Ovary (tissue), 3 donors: ENCODE data around the gene ATP8B4.

Experiments
- CTCF ChIP-seq, 3 donors: fragments of 450-650 bp in 2 of 3; fragments of 200-600 bp in 1 of 3; IDR thresholded peaks; one replicate each; pipeline versions ENCODE4 v1.5.1 to v1.8.0; 2016 to 2022; ENCODE audit warnings: antibody characterized with exemption in 3 of 3, mild to moderate bottlenecking in 1 of 3
- POLR2A ChIP-seq: fragments of 450-650 bp; IDR thresholded peaks from one replicate; pipeline ENCODE4 v1.6.1; 2017; ENCODE audit warnings: antibody characterized with exemption, mild to moderate bottlenecking, moderate library complexity
- donor health status: DM: no; HTN: no; CAD: no.

DNA sequence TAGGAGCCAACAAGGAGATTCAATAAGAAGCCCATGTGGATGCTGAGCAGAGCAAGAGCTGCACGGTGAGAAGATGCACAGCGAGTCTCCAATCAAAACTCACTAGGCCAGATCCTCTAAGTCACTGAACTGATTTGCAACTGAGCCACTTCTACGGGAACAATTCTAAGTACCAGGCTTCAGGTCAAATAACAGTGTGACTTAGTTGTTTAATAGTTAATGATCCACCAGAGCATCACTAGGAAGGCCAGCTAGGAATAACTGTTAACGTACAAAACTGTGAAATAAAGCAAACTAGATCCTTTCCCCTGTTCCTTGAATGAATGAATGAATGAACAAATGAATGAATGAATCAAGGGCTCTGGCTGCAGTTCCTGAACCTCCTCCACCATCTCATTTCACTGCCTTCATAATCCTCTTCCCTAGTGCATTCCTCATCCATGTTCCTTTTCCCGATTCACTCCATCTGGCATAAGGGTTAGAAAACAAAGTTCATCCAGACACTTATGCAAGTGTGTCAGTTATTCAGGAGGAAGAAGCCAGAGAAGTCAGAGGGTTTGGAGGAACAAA lies 59.7 kb downstream of the ATP8B4 start:
- TF ChIP-seq POLR2A (no peak), CTCF (IDR thresholded peaks at IDR 0.05) (no peak)
